Jurkat, Clone E6-1 (cell line): Measurements from ENCODE around the gene TM7SF3.
"Not testable (repeated sequence)": the region's sequence is repeated elsewhere in the genome, so short reads cannot be mapped to it uniquely, and the experiment has no call there.

Experiments
- DNase-seq: peaks from one replicate; pipeline ENCODE4 v3.0.0-alpha.2; 2011; ENCODE audit warnings: low read depth, low spot score
- H3K4me3 ChIP-seq: 2 replicates; pipeline ENCODE4 v1.5.1; 2011; ENCODE audit warnings: mild to moderate bottlenecking, low read length, control low read depth, moderate library complexity

TM7SF3 gene

GRCh38 chr12:27018037-27018436 lies 3.9 kb upstream of the TM7SF3 start:
- peak; percentile 63 for DNase-seq
- no peak overlapping the region for H3K4me3 ChIP-seq

DNA sequence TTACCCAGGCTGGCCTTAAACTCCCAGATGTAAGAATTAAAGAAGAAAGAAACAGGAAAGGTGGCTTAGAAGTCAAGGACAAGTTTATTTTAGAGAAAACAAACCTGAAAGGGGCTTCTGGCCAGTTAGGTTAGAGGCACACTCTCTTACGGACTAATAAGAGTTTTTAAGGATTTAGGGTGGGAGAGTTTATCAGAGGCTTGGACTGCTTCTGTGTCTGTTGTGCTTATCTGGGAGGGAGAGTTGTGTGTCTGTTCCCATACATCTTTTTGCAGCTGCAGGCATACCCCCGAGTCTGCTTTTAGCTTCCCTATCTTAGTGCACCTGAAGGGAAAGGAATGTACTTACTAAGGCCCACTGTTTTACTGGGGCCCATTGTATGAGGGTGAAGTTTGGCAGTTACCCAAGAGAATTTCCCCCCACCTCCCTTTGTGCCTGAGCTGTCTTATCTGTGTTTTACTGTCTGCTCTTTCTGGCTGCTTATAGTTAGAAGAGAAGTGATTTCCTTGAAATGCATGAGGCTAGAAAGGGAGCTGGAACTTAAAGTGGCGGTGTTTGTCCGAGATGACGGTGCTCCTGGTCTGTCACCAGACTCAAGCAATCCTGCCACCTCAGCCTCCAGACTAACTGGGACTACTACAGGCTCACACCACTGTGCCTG lies 3.1 kb upstream of the TM7SF3 start:
- not testable (repeated sequence) for H3K4me3 ChIP-seq, DNase-seq

DNA sequence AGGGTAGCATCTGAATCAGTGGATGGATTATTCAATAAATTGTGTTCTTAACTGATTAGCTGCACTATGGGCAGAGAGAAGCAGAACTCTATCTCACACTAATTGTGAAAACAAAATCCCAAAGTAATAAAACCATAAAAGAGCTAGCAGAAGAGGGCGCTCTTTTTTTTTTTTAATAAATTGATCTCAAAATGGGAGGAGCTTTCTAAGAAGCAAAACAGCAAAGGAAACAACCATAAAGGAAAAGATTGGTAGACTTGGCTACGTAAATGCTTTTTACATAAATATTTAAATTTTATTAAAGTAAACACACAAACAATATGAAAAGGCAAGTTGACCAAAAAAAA lies 1.5 kb upstream of the TM7SF3 start:
- DNase-seq, result peak; percentile 74
- peak overlapping the region; percentile 58; the same call in 1 of the 2 replicates for H3K4me3 ChIP-seq

GRCh38 chr12:27014859-27015729 lies 910 bp upstream of the TM7SF3 start:
- DNase-seq, result no peak
- H3K4me3 ChIP-seq, result peak overlapping the region; percentile 58

DNA sequence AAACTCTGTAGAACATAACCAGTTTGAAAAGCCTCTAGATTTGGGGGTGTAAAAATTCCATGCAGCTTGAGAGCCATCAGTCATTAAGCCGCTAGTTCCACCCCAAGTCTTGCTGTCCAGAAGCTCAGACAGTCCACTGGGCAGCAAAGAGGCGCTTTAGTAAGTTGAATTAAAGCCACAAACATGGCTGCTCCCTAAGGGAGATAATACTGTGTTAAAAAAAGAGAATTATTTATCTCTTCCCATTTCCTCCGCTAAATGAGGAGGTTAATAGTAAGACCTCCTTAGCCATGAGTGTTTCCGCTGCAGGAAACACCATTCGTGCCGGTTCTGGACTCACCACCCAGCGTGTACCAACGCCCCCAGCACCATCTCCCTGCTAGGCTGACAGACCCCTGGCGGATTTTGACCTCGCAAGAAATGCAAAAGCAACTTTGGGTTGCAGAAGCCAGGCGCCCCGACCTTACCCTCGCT lies 536 bp downstream of the TM7SF3 start:
- no peak for DNase-seq
- peak overlapping the region; percentile 94 for H3K4me3 ChIP-seq

- peak overlapping the region; percentile 94 for H3K4me3 ChIP-seq
- no peak for DNase-seq
Observed at GRCh38 chr12:27012982-27013255, 1.3 kb downstream of the TM7SF3 start.

- no peak for DNase-seq
- peak overlapping the region; percentile 94 for H3K4me3 ChIP-seq
Observed at GRCh38 chr12:27012239-27012981, 1.8 kb downstream of the TM7SF3 start.

- peak overlapping the region; percentile 35 for H3K4me3 ChIP-seq
- peak; percentile 91 for DNase-seq
Observed at GRCh38 chr12:27009881-27010301, 4.3 kb downstream of the TM7SF3 start.

DNA sequence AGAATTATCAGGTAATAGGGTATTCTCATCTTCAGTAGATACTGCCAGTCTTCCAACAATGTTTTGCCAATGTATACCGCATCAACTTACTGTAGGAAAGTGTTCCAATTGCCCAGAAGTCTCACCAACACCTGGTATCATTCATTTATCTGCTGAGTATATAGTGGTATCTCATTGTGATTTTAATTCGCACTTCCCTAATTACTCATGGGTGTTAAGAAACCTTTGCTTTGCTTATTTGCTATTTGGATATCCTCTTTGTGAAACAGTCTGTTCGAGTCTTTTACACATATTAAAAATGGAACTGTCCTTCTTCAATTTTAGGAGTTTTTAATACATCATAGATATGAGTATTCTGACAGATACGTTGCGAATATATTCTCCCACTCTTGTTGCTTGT lies 6.1 kb downstream of the TM7SF3 start:
- DNase-seq, result no peak
- H3K4me3 ChIP-seq, result no peak overlapping the region

GRCh38 chr12:27006797-27007467 lies 7.3 kb downstream of the TM7SF3 start:
- DNase-seq, result no peak
- H3K4me3 ChIP-seq, result no peak overlapping the region

GRCh38 chr12:27005495-27005894 lies 8.7 kb downstream of the TM7SF3 start:
- no peak overlapping the region for H3K4me3 ChIP-seq
- DNase-seq, result no peak

- H3K4me3 ChIP-seq, result no peak overlapping the region
- no peak for DNase-seq
Observed at GRCh38 chr12:27003421-27004381, 10.5 kb downstream of the TM7SF3 start.

DNA sequence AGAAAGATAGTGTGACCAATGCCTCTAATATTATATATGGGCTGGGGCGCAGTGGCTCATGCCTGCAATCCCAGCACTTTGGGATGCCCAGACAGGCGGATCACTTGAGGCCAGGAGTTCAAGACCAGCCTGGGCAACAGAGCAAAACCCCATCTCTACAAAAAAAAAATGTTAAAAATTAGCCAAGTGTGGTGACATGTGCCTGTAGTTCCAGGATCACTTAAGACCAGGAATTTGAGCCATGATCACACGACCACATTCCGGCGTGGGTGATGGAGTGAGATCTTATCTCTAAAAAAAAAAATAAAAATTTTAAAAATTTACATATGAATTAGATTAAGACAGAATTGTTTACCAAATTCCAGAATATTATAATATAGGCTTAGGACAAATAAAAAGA lies 12.0 kb downstream of the TM7SF3 start:
- DNase-seq, result no peak
- no peak overlapping the region for H3K4me3 ChIP-seq

- DNase-seq, result no peak
- H3K4me3 ChIP-seq, result no peak overlapping the region
Observed at GRCh38 chr12:27001663-27002062, 12.5 kb downstream of the TM7SF3 start.

GRCh38 chr12:27000961-27001360 lies 13.2 kb downstream of the TM7SF3 start:
- no peak for DNase-seq
- H3K4me3 ChIP-seq, result no peak overlapping the region

DNA sequence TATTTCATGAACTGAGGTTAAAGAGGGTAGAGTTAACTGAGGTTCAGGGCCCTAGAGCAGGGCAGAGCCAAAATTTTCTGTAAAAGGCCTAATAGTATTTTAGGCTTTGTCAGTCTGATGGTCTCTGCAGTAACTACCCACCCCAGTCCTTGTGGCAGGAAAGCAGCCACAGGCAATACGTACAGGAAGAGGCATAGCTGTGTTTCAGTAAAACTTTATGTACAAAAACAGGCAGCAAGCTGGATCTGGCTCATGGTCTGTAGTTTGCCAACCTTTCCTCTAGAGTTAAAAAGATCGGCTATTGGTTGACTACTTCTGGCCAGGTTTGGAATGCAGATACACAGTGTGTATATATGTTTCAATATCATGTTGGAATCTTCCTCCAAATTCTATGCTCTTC lies 17.2 kb downstream of the TM7SF3 start:
- no peak overlapping the region for H3K4me3 ChIP-seq
- DNase-seq, result no peak

GRCh38 chr12:26995706-26996105 lies 18.5 kb downstream of the TM7SF3 start:
- no peak overlapping the region for H3K4me3 ChIP-seq
- DNase-seq, result no peak

GRCh38 chr12:26994109-26994508 lies 20.1 kb downstream of the TM7SF3 start:
- H3K4me3 ChIP-seq, result no peak overlapping the region
- DNase-seq, result no peak
